Keratinocyte (primary cell): ENCODE measurements around the gene IGHMBP2. TPM values are rescaled to one million over a fixed set of nuclear protein-coding genes. Genes with fewer than 3 reads are reported as not detected.

Source experiments
- DNase-seq: peaks from one replicate; pipeline ENCODE4 v3.0.0-alpha.2; 2011; ENCODE audit warnings: low read depth, missing footprints, low spot score
- FAIRE-seq: peaks from 2 replicates; lab custom pipeline; 2011; peaks lifted over from hg19 to GRCh38; lab: Jason Lieb, UNC
- H2AFZ ChIP-seq: 2 replicates; pipeline ENCODE4 v1.6.0; 2012; ENCODE audit warnings: low read length, control low read depth, inconsistent platforms; ENCODE audit not compliant: control insufficient read depth
- H3K27ac ChIP-seq: 2 replicates; pipeline ENCODE4 v1.5.1; 2011; ENCODE audit warnings: low read length; ENCODE audit not compliant: control insufficient read depth, insufficient read depth
- H3K27me3 ChIP-seq: 3 replicates; pipeline ENCODE4 v1.6.0; 2011; ENCODE audit warnings: low read length; ENCODE audit not compliant: control insufficient read depth, insufficient read depth; ENCODE audit errors: extremely low read depth
- H3K36me3 ChIP-seq, 2 experiments: 2 replicates in 1 of 2; 3 replicates in 1 of 2; pipeline ENCODE4 v1.5.1; 2011; ENCODE audit warnings: low read length in 2 of 2, mild to moderate bottlenecking in 1 of 2; ENCODE audit not compliant: control insufficient read depth in 2 of 2, insufficient read depth in 2 of 2; ENCODE audit errors: extremely low read depth in 1 of 2
- H3K4me1 ChIP-seq: 3 replicates; pipeline ENCODE4 v1.5.1; 2011; ENCODE audit warnings: low read length; ENCODE audit not compliant: control insufficient read depth, insufficient read depth; ENCODE audit errors: extremely low read depth
- H3K4me2 ChIP-seq: 3 replicates; pipeline ENCODE4 v1.6.0; 2011; ENCODE audit warnings: low read depth, low read length; ENCODE audit not compliant: control insufficient read depth, insufficient read depth; ENCODE audit errors: extremely low read depth
- H3K4me3 ChIP-seq, 3 experiments: fragments of 200-600 bp in 1 of 3; sonication (generic) in 1 of 3; 2 replicates in 2 of 3; 3 replicates in 1 of 3; pipeline ENCODE4 v1.5.1; 2011 to 2016; ENCODE audit warnings: low read length in 3 of 3, mild to moderate bottlenecking in 3 of 3, control low read depth in 2 of 3, inconsistent platforms in 1 of 3, low read depth in 1 of 3, mixed read lengths in 1 of 3, mixed run types in 1 of 3, moderate library complexity in 1 of 3; ENCODE audit not compliant: control insufficient read depth in 2 of 3, insufficient read depth in 2 of 3; ENCODE audit errors: extremely low read depth in 1 of 3
- H3K79me2 ChIP-seq: 2 replicates; pipeline ENCODE4 v1.6.0; 2012; ENCODE audit warnings: low read length; ENCODE audit not compliant: control insufficient read depth, insufficient read depth
- H3K9ac ChIP-seq: 3 replicates; pipeline ENCODE4 v1.6.0; 2011; ENCODE audit warnings: low read length; ENCODE audit not compliant: control insufficient read depth, insufficient read depth; ENCODE audit errors: extremely low read depth
- H3K9me1 ChIP-seq: 3 replicates; pipeline ENCODE4 v1.6.0; 2011; ENCODE audit warnings: low read length; ENCODE audit not compliant: control insufficient read depth, insufficient read depth; ENCODE audit errors: extremely low read depth
- H3K9me3 ChIP-seq: 2 replicates; pipeline ENCODE4 v1.5.1; 2012; ENCODE audit warnings: low read depth, low read length; ENCODE audit not compliant: control insufficient read depth
- H4K20me1 ChIP-seq: 3 replicates; pipeline ENCODE4 v1.6.0; 2011; ENCODE audit warnings: low read length; ENCODE audit not compliant: control insufficient read depth, insufficient read depth; ENCODE audit errors: extremely low read depth
- CTCF ChIP-seq, 3 experiments: IDR thresholded peaks in 1 of 3; conservative IDR thresholded peaks in 1 of 3; optimal IDR thresholded peaks in 1 of 3; 2 replicates in 2 of 3; 3 replicates in 1 of 3; pipeline versions ENCODE3 to v1.5.1; 2011; ENCODE audit warnings: low read length in 3 of 3, mild to moderate bottlenecking in 3 of 3, moderate library complexity in 2 of 3, control low read depth in 1 of 3, inconsistent platforms in 1 of 3; ENCODE audit not compliant: insufficient read depth in 2 of 3; ENCODE audit errors: extremely low read depth in 1 of 3
- EZH2 ChIP-seq: IDR thresholded peaks from one replicate; pipeline ENCODE4 v1.6.1; 2012; ENCODE audit warnings: inconsistent platforms, mild to moderate bottlenecking, low read length, moderate library complexity
- dilution Hi-C: fragments of 300-500 bp; cut with MboI; formaldehyde crosslinking; loops from one replicate; pipeline ENCODE4 v1.7.0; 2020; ENCODE audit warnings: low sequenced_read_pairs; ENCODE audit not compliant: extremely low pct_ligation_motif_present
- polyA plus RNA-seq, 5 experiments: library from polyadenylated mRNA; depleted of rRNA in 3 of 5; stranded (reverse) in 3 of 5; stranded (forward) in 1 of 5; unstranded in 1 of 5; fragments of >200 nt; gene quantifications; 1 replicate in 1 of 5; 2 replicates in 3 of 5; 3 replicates in 1 of 5; pipeline versions ENCODE4 v1.2.1 to v1.2.3, GENCODE V29; 2011 to 2012; ENCODE audit warnings: missing spikeins in 2 of 5, low read depth in 1 of 5, low replicate concordance in 1 of 5

Gene IGHMBP2
- polyA plus RNA-seq, 1 donor (not counting 4 experiments of a cell fraction or from before 2014, with no cell fraction given) = 10.0 TPM

GRCh38 chr11:68935516-68936357, 32.0 kb downstream of the IGHMBP2 start:
- DNase-seq = no peak
- Histone ChIP-seq H3K9me3 (no peaks in the 10 kb centered on the region), H3K4me3 (no peak overlapping the region), H4K20me1 (no peaks in the 10 kb centered on the region), H3K9ac (no peak overlapping the region), H3K27me3 (no peaks in the 10 kb centered on the region), H3K9me1 (no peaks in the 10 kb centered on the region), H3K36me3 (peaks cover 18 to 29% of the 10 kb centered on the region in 2 experiments), H3K4me2 (no peak overlapping the region), H3K79me2 (no peaks in the 10 kb centered on the region), H3K27ac (no peak overlapping the region), H3K4me1 (no peaks in the 10 kb centered on the region), H2AFZ (no peak overlapping the region)
- FAIRE-seq = no peak
- TF ChIP-seq EZH2 (no peak), CTCF (optimal IDR thresholded peaks at IDR 0.05 in 1 of 3, IDR thresholded peaks at IDR 0.05 in 1 of 3, conservative IDR thresholded peaks at IDR 0.05 in 1 of 3; ENCODE audit: extremely low read depth in 1 of 3, insufficient read depth in 2 of 3, low read length in 3 of 3) (no peak)
- dilution Hi-C loops = no loop called here

GRCh38 chr11:68936358-68936636, 32.6 kb downstream of the IGHMBP2 start:
- H3K4me3 ChIP-seq = no peak overlapping the region
- H3K9me3 ChIP-seq = no peaks in the 10 kb centered on the region
- no peak overlapping the region for H3K4me2 ChIP-seq
- no peak overlapping the region for H3K9ac ChIP-seq
- no peaks in the 10 kb centered on the region for H3K27me3 ChIP-seq
- FAIRE-seq (no peak), DNase-seq (no peak)
- H3K27ac ChIP-seq = no peak overlapping the region
- dilution Hi-C loops = no loop called here
- no peaks in the 10 kb centered on the region for H4K20me1 ChIP-seq
- H2AFZ ChIP-seq = no peak overlapping the region
- no peaks in the 10 kb centered on the region for H3K79me2 ChIP-seq
- TF ChIP-seq CTCF (optimal IDR thresholded peaks at IDR 0.05 in 1 of 3, IDR thresholded peaks at IDR 0.05 in 1 of 3, conservative IDR thresholded peaks at IDR 0.05 in 1 of 3; ENCODE audit: extremely low read depth in 1 of 3, insufficient read depth in 2 of 3, low read length in 3 of 3) = no peak
- TF ChIP-seq EZH2 = no peak
- H3K4me1 ChIP-seq = no peaks in the 10 kb centered on the region
- no peaks in the 10 kb centered on the region for H3K9me1 ChIP-seq
- H3K36me3 ChIP-seq = peaks cover 18 to 26% of the 10 kb centered on the region in 2 experiments
